Activated CD4-positive, alpha-beta memory T cell treated with anti-CD3 and anti-CD28 coated beads for 36 hours (primary cell): Measurements from ENCODE around the gene RSF1. TPM values are rescaled to one million over a fixed set of nuclear protein-coding genes. Genes with fewer than 3 reads are reported as not detected.

ENCODE experiments used
- CTCF ChIA-PET: fragments of 350-600 bp; sonication (Branson Sonifier 250); formaldehyde crosslinking; loops from one replicate; lab custom pipeline; 2021; ENCODE audit warnings: antibody characterized with exemption, inconsistent platforms; lab: Charles Lee
- POLR2A ChIA-PET: fragments of 350-600 bp; sonication (Branson Sonifier 250); formaldehyde crosslinking; loops from one replicate; lab custom pipeline; 2021; ENCODE audit warnings: antibody characterized with exemption; lab: Charles Lee
- DNase-seq: peaks from one replicate; pipeline ENCODE4 v3.0.0-alpha.2; 2020
- H3K27ac Mint-ChIP-seq: one replicate; pipeline ENCODE4 v1.8.0; 2021; ENCODE audit warnings: mixed read lengths
- H3K27me3 Mint-ChIP-seq: one replicate; pipeline ENCODE4 v1.8.0; 2021; ENCODE audit warnings: mixed read lengths
- H3K36me3 Mint-ChIP-seq: one replicate; pipeline ENCODE4 v1.8.0; 2021; ENCODE audit warnings: mixed read lengths
- H3K4me1 Mint-ChIP-seq: one replicate; pipeline ENCODE4 v1.8.0; 2021; ENCODE audit warnings: low read depth, mixed read lengths
- H3K4me3 Mint-ChIP-seq: one replicate; pipeline ENCODE4 v1.8.0; 2021; ENCODE audit warnings: mild to moderate bottlenecking, mixed read lengths
- H3K9me3 Mint-ChIP-seq: one replicate; pipeline ENCODE4 v1.8.0; 2021; ENCODE audit warnings: mixed read lengths
- intact Hi-C: fragments of 100-400 bp; cut with micrococcal nuclease; formaldehyde crosslinking; loops from one replicate; pipeline ENCODE4 v1.15.1; 2023
- total RNA-seq, 2 experiments: library from RNA; stranded (reverse); gene quantifications; one replicate each; pipeline ENCODE4 v1.2.3, GENCODE V29; 2021

The RSF1 gene
- total RNA-seq, 2 experiments from 2014 or later = 48.7 to 52.9 TPM

DNA sequence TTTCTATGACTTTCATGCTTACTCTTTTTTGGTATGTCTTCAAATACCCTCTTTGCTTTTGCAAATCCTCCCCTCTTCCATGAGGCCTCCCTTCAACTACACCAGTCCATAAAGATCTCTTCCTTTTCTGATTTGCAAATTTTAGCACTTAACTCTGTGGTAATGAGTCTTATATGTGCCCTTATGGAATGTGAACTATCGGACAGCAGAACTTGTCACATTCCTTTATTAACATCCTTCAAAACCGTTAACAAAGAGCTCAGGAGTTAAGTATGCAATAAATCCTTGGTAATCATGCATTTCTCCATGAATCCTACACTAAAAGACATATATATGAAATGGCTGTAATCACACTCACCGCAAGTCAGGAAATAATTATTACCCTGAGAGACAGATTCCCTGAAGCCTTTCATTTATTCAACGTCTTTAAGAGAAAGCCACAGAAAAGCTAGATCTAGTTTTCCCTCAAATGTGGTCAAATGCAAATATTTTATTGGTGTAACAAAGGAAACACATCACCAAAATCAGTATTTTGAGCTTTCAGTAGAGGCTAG lies 190.3 kb downstream of the RSF1 start:
- Mint-ChIP-seq H3K9me3 (no peaks in the 10 kb centered on the region), H3K27me3 (no peaks in the 10 kb centered on the region), H3K4me1 (peaks cover 48% of the 10 kb centered on the region), H3K36me3 (peaks cover 33% of the 10 kb centered on the region), H3K4me3 (peak overlapping the region; percentile 52), H3K27ac (peak overlapping the region; percentile 86)
- no peak for DNase-seq
- POLR2A ChIA-PET = interaction anchor here (0.7 to 1.0 kb wide), 2 partner anchors 10 to 19 kb away, joined by 3 read pairs; no protein-coding TSS in a partner anchor
- CTCF ChIA-PET = interaction anchor here (0.8 to 2.2 kb wide), 3 partner anchors 11 to 36 kb away, joined by 3 to 8 read pairs (median 7); no protein-coding TSS in a partner anchor
- intact Hi-C loops = loop anchor here (10.0 kb wide), 1 partner anchor 1395 kb away; no protein-coding TSS in a partner anchor

DNA sequence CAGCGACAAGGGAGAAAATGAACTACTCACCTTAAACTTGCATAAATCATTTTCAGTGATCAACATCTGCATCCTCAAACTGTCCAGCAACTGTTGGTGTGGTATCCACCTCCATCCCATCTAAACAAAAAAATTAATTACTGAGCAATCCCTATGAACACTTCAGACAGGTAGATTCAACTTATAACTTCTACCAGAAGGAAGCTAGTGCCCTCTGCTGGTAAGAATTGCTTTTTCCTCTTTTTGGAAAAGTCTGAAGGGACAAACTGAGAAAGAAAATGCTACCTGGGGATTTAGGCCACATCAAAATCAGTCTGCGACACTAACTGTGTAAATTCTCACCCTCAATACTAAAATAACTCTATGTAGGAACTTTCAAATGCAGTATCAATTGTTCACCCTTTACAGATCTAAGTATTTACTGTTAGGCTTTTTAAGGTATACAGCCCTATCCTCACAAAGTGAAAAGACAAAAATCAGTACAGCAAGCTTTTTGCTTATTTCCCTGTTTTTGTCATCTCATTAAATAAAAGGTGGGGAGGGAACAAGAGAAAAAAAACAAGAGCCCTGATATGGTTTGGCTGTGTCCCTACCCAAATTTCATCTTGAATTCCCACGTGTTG lies 200.8 kb downstream of the RSF1 start:
- peaks cover 3% of the 10 kb centered on the region for H3K4me1 Mint-ChIP-seq
- POLR2A ChIA-PET = no interaction called here
- H3K27ac Mint-ChIP-seq = peak overlapping the region; percentile 31
- no peak overlapping the region for H3K4me3 Mint-ChIP-seq
- H3K27me3 Mint-ChIP-seq = no peaks in the 10 kb centered on the region
- CTCF ChIA-PET = interaction anchor here (1.0 to 2.3 kb wide), 17 partner anchors 10 to 432 kb away, joined by 3 to 22 read pairs (median 4); partner anchors contain the start of gene AQP11
- no peaks in the 10 kb centered on the region for H3K9me3 Mint-ChIP-seq
- no peak for DNase-seq
- H3K36me3 Mint-ChIP-seq = peaks cover 46% of the 10 kb centered on the region
- intact Hi-C loops = loop anchor here (1.0 kb wide), 1 partner anchor 71 kb away; no protein-coding TSS in a partner anchor

DNA sequence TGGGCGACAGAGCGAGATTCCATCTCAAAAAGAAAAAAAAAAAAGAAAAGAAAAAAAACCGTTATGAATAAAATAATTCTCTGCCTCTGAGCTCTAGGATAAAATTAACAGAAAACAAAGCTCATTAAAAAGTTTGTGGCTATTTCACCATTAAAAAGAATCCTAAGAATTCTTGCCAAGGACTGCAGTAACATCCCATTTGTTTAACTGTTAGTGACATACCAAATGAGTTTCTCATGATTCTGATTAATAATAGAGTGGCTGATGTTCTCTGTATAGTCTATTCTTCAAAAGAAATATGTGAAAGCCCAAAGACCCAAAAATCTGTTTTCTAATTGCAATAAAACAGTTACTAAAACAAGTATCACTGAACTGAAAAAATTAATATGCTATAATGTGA lies 202.6 kb downstream of the RSF1 start:
- Mint-ChIP-seq H3K4me1 (peaks cover 3% of the 10 kb centered on the region), H3K4me3 (no peak overlapping the region), H3K36me3 (peaks cover 46% of the 10 kb centered on the region), H3K27me3 (no peaks in the 10 kb centered on the region), H3K27ac (no peak overlapping the region), H3K9me3 (no peaks in the 10 kb centered on the region)
- intact Hi-C loops = no loop called here
- no peak for DNase-seq
- POLR2A ChIA-PET = no interaction called here
- CTCF ChIA-PET = interaction anchor here (0.6 to 2.3 kb wide), 4 partner anchors 28 to 491 kb away, joined by 3 to 8 read pairs (median 4); no protein-coding TSS in a partner anchor

DNA sequence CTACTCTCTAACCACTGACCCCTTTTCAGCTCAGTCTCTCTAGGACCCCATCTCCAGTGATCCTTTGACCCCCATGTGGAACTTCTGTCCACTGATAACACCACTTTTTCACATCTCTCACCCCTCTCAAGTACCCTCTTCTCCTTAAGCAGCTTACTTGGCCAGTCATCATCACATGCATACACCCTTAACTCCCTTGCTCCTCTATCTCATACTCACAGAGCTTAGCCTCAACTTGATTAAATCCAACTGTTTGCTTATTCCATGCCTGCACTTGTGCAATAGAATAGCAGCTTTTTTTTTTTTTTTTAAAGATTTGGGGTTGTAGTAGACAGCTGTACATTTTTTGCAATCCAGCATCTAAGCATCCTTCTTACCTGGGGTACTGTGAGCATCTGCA lies 208.6 kb downstream of the RSF1 start:
- DNase-seq = no peak
- Mint-ChIP-seq H3K27ac (no peak overlapping the region), H3K36me3 (peaks cover 45% of the 10 kb centered on the region), H3K4me1 (no peaks in the 10 kb centered on the region), H3K9me3 (no peaks in the 10 kb centered on the region), H3K4me3 (no peak overlapping the region), H3K27me3 (no peaks in the 10 kb centered on the region)
- ChIA-PET CTCF (no interaction called here), POLR2A (interaction anchor here (0.6 to 0.9 kb wide), 2 partner anchors 19 to 49 kb away, joined by 3 to 4 read pairs; no protein-coding TSS in a partner anchor)
- intact Hi-C loops = no loop called here

Other genes starting within 250 kb of the RSF1 start
- under 1 TPM; 0.34 to 0.48 TPM for gene AQP11, start 230.8 kb downstream of the RSF1 start, total RNA-seq
- gene CLNS1A, start 182.9 kb downstream of the RSF1 start, total RNA-seq = 100 to 1,000 TPM; 199 to 200 TPM
- gene AAMDC, start 422 bp upstream of the RSF1 start, total RNA-seq = 1 to 10 TPM; 9.5 to 10.0 TPM
- gene INTS4, start 173.9 kb upstream of the RSF1 start, total RNA-seq = 10 to 100 TPM; 53.5 to 55.3 TPM
- under 1 TPM in 1 of 2 experiments, not detected in 1; 0.17 TPM for gene KCTD14, start 202.6 kb upstream of the RSF1 start, total RNA-seq
- not detected for gene THRSP, start 243.1 kb upstream of the RSF1 start, total RNA-seq